K562 (cell line): Measurements from ENCODE around the gene SMOC2. TPM values are rescaled to one million over a fixed set of nuclear protein-coding genes. Genes with fewer than 3 reads are reported as not detected.

Source experiments
- ATAC-seq: fragments of 200-7000 bp; cut with Tn5 transposase; 3 replicates; pipeline ENCODE4 v1.9.1; 2020; ENCODE audit warnings: moderate library complexity
- BruUV-seq: library from RNA; stranded (reverse); fragments of 400-500 nt; replicated peaks from 2 replicates; lab custom pipeline; 2021; lab: Mats Ljungman, UMichigan
- CTCF ChIA-PET: fragments of 300-600 bp; formaldehyde crosslinking; extraction: SDS; loops from one replicate; lab custom pipeline; 2021; ENCODE audit warnings: low intra/inter-chr PET ratio; lab: Yijun Ruan, JAX
- POLR2A ChIA-PET: fragments of 300-600, 350-650 bp; sonication (Branson Sonifier 250); formaldehyde crosslinking; extraction: SDS; loops from one replicate; lab custom pipeline; 2021; ENCODE audit warnings: antibody characterized with exemption, inconsistent platforms; lab: Yijun Ruan, JAX
- DNase-seq, 4 experiments: peaks; one replicate each; pipeline versions ENCODE4 v3.0.0 to v3.0.0-alpha.2; 2011 to 2018; ENCODE audit warnings: low spot score in 3 of 4, mixed read lengths in 3 of 4; ENCODE audit errors: extremely low read depth in 1 of 4
- FAIRE-seq: peaks from 2 replicates; lab custom pipeline; 2011; peaks lifted over from hg19 to GRCh38; lab: Jason Lieb, UNC
- H2AFZ ChIP-seq: 2 replicates; pipeline ENCODE4 v1.6.0; 2011; ENCODE audit warnings: low read depth, low read length, control low read depth, inconsistent platforms
- H3K27ac ChIP-seq: fragments of 200-600 bp; 3 replicates; pipeline ENCODE4 v1.8.0; 2011; ENCODE audit warnings: low read depth, mild to moderate bottlenecking, control low read depth, inconsistent platforms, low read length, moderate library complexity, mixed read lengths; ENCODE audit errors: extremely low read depth
- H3K27me3 ChIP-seq, 2 experiments: fragments of 300-600 bp in 1 of 2; 2 replicates in 1 of 2; 3 replicates in 1 of 2; pipeline versions ENCODE4 v1.6.0 to v1.8.0; 2011; ENCODE audit warnings: inconsistent platforms in 2 of 2, low read length in 2 of 2, mild to moderate bottlenecking in 1 of 2, mixed read lengths in 1 of 2, moderate library complexity in 1 of 2; ENCODE audit not compliant: control insufficient read depth in 2 of 2, insufficient read depth in 2 of 2
- H3K36me3 ChIP-seq: fragments of 300-600 bp; 3 replicates; pipeline ENCODE4 v1.8.0; 2011; ENCODE audit warnings: mild to moderate bottlenecking, low read length, inconsistent platforms; ENCODE audit not compliant: control insufficient read depth, insufficient read depth
- H3K4me1 ChIP-seq, 2 experiments: fragments of 200-600 bp in 1 of 2; replicated peaks in 1 of 2; 2 replicates in 1 of 2; 3 replicates in 1 of 2; pipeline versions ENCODE4 v1.5.1 to v1.8.0; 2011; ENCODE audit warnings: inconsistent platforms in 2 of 2, low read length in 2 of 2, mild to moderate bottlenecking in 1 of 2, mixed read lengths in 1 of 2, moderate library complexity in 1 of 2; ENCODE audit not compliant: control insufficient read depth in 2 of 2, insufficient read depth in 2 of 2
- H3K4me2 ChIP-seq: 2 replicates; pipeline ENCODE4 v1.6.1; 2011; ENCODE audit warnings: low read length, control low read depth, inconsistent platforms, mixed read lengths; ENCODE audit not compliant: insufficient read depth
- H3K4me3 ChIP-seq: fragments of 200-600 bp; sonication (generic), shearing (Covaris generic); 2 replicates; pipeline ENCODE4 v1.5.1; 2016; ENCODE audit warnings: control low read depth, inconsistent platforms
- H3K79me2 ChIP-seq: fragments of 200-600 bp; 3 replicates; pipeline ENCODE4 v1.8.0; 2011; ENCODE audit warnings: low read length, inconsistent platforms; ENCODE audit not compliant: control insufficient read depth, insufficient read depth
- H3K9ac ChIP-seq, 2 experiments: 2 replicates each; pipeline versions ENCODE4 v1.6.0 to v1.6.1; 2011; ENCODE audit warnings: low read depth in 2 of 2, low read length in 2 of 2, control low read depth in 1 of 2, inconsistent platforms in 1 of 2, mild to moderate bottlenecking in 1 of 2, mixed read lengths in 1 of 2; ENCODE audit not compliant: insufficient read depth in 1 of 2
- H3K9me1 ChIP-seq: one replicate; pipeline ENCODE4 v1.6.0; 2011; ENCODE audit warnings: inconsistent platforms, mild to moderate bottlenecking, low read length, moderate library complexity; ENCODE audit not compliant: control insufficient read depth, insufficient read depth
- H3K9me3 ChIP-seq: replicated peaks from 2 replicates; pipeline ENCODE4 v1.5.1; 2011; ENCODE audit warnings: low read depth, low read length, inconsistent platforms; ENCODE audit not compliant: control insufficient read depth, insufficient read depth
- H4K20me1 ChIP-seq: replicated peaks from 2 replicates; pipeline ENCODE4 v1.6.1; 2011; ENCODE audit warnings: low read length, inconsistent platforms, mixed read lengths; ENCODE audit not compliant: control insufficient read depth, insufficient read depth
- HOMEZ ChIP-seq: fragments of 250-450 bp; sonication (Bioruptor Pico); IDR thresholded peaks from 2 replicates; pipeline ENCODE4 v1.4.0; 2020; ENCODE audit warnings: mild to moderate bottlenecking, moderate library complexity
- RFX5 ChIP-seq: IDR thresholded peaks from 2 replicates; pipeline ENCODE4 v1.6.1; 2011; ENCODE audit warnings: low read depth, mild to moderate bottlenecking, improper control_type of control experiment, low read length
- ZNF408 ChIP-seq: fragments of 250-450 bp; sonication (Bioruptor Pico); IDR thresholded peaks from 2 replicates; pipeline ENCODE4 v1.4.0; 2020; ENCODE audit warnings: low read depth, mild to moderate bottlenecking, moderate library complexity
- ZNF668 ChIP-seq: fragments of 250-450 bp; sonication (Bioruptor Pico); IDR thresholded peaks from 2 replicates; pipeline ENCODE4 v1.8.0; 2022; ENCODE audit warnings: mild to moderate bottlenecking, inconsistent platforms
- WGBS: fragments of 100-300 bp; shearing (Covaris generic); methylation state at CpG from one replicate; pipeline ENCODE4 v1.1.6; 2016; ENCODE audit warnings: low coverage, mixed read lengths; ENCODE audit not compliant: insufficient coverage; ENCODE audit errors: missing lambda C conversion rate; 5-methylcytosine and 5-hydroxymethylcytosine counted together
- in situ Hi-C: fragments of 300-500 bp; cut with MboI; formaldehyde crosslinking; loops from 4 replicates; pipeline ENCODE4 v1.15.0; 2018; ENCODE audit warnings: inconsistent platforms, mixed read lengths
- intact Hi-C: fragments of 100-400 bp; cut with micrococcal nuclease; formaldehyde crosslinking; loops from 2 replicates; pipeline ENCODE4 v1.14.2; 2022
- polyA plus RNA-seq, 8 experiments: library from polyadenylated mRNA; depleted of rRNA in 4 of 8; stranded (reverse) in 5 of 8; unstranded in 3 of 8; fragments of >200 nt; fragmentation: Nextera tagmentation in 2 of 8; fragmentation: Illumina TruSeq in 1 of 8; extraction: Ambion mirVana in 2 of 8; extraction: Trizol in 1 of 8; gene quantifications; 2 replicates each; pipeline versions ENCODE4 v1.2.1 to v1.2.3, GENCODE V29; 2011 to 2014; ENCODE audit warnings: inconsistent platforms in 1 of 8, missing spikeins in 1 of 8
- total RNA-seq, 7 experiments: library from RNA; depleted of rRNA in 6 of 7; stranded (reverse); fragments of >200 nt in 6 of 7; fragmentation: Illumina TruSeq in 2 of 7; extraction: Trizol in 2 of 7; gene quantifications; 2 replicates each; pipeline versions ENCODE4 v1.2.1 to v1.2.3, GENCODE V29; 2011 to 2021; ENCODE audit warnings: low replicate concordance in 1 of 7

The SMOC2 gene
- total and polyA plus RNA-seq, 9 of the 15 experiments (the other 6 are each of a cell fraction or from before 2014, with no cell fraction given), result 0.45 to 2.3 (median 1.1) TPM

GRCh38 chr6:168495133-168495532 is 54.1 kb downstream of the SMOC2 start:
- Histone ChIP-seq H4K20me1 (peaks cover 7% of the 10 kb centered on the region; the same call in 1 of the 2 replicates), H3K9ac (no peak overlapping the region), H3K9me3 (no peaks in the 10 kb centered on the region), H3K9me1 (no peaks in the 10 kb centered on the region), H3K36me3 (no peaks in the 10 kb centered on the region), H3K4me3 (no peak overlapping the region), H3K4me2 (no peak overlapping the region), H3K27me3 (peaks cover 3 to 32% of the 10 kb centered on the region in 2 experiments; a peak in 3 of 5 replicates), H3K27ac (no peak overlapping the region), H2AFZ (no peak overlapping the region), H3K4me1 (peaks cover 0 to 13% of the 10 kb centered on the region in 2 experiments; a peak in 1 of 5 replicates), H3K79me2 (no peaks in the 10 kb centered on the region)
- CTCF ChIA-PET, result no interaction called here
- in situ Hi-C loops, result no loop called here
- FAIRE-seq, result no peak
- no peak for ATAC-seq
- intact Hi-C loops, result no loop called here
- BruUV-seq, result no TSS peak
- DNase-seq, result no peak
- POLR2A ChIA-PET, result no interaction called here
- TF ChIP-seq HOMEZ, result no peak
- no peak for TF ChIP-seq RFX5
- TF ChIP-seq ZNF668 (CRISPR knock-in tag), result no peak
- no peak for TF ChIP-seq ZNF408 (CRISPR knock-in tag)
- WGBS, result 31% methylated on average over 12 of the region's 13 CpGs
